Occipital lobe (tissue), 2 donors: ENCODE data around the gene RFX8. TPM values are rescaled to one million over a fixed set of nuclear protein-coding genes. Genes with fewer than 3 reads are reported as not detected.
"Not testable (repeated sequence)": the region's sequence is repeated elsewhere in the genome, so short reads cannot be mapped to it uniquely, and the experiment has no call there.

ENCODE experiments used
- DNase-seq: peaks from one replicate; lab custom pipeline; 2025; lab: John Stamatoyannopoulos, UW
- total RNA-seq: library from RNA; depleted of rRNA; stranded (reverse); fragments of >200 nt; gene quantifications from one replicate; pipeline ENCODE4 v1.2.3, GENCODE V29; 2014

The RFX8 gene
- total RNA-seq, 1 donor from 2014 or later = 0.47 TPM

- DNase-seq = no peak
These were observed 120.2 kb downstream of the RFX8 start for GRCh38 chr2:101354420-101355311.

- DNase-seq = not testable (repeated sequence)
These were observed 122.3 kb downstream of the RFX8 start for GRCh38 chr2:101352631-101353030.

GRCh38 chr2:101351207-101351606 lies 123.7 kb downstream of the RFX8 start:
- no peak for DNase-seq

- DNase-seq = peak; percentile 20
These were observed 124.8 kb downstream of the RFX8 start for GRCh38 chr2:101349893-101350662.

- DNase-seq = no peak
These were observed 126.0 kb downstream of the RFX8 start for GRCh38 chr2:101348883-101349282.

Other genes with a start within 250 kb of the RFX8 start
- gene CNOT11, start 222.2 kb downstream of the RFX8 start, total RNA-seq = 10.9 TPM
- gene RNF149, start 166.4 kb downstream of the RFX8 start, total RNA-seq = 55.8 TPM
- 4.8 TPM for gene CREG2, start 87.6 kb downstream of the RFX8 start, total RNA-seq
- 165 TPM for gene MAP4K4, start 222.6 kb upstream of the RFX8 start, total RNA-seq